GM19193 (cell line): ENCODE measurements around the gene YDJC.

Experiments
- POLR2A ChIP-seq: IDR thresholded peaks from 4 replicates; pipeline ENCODE4 v1.6.1; 2011; ENCODE audit not compliant: insufficient read depth, insufficient read length; ENCODE audit errors: extremely low read depth

Gene YDJC

GRCh38 chr22:21603973-21604372, 25.8 kb downstream of the YDJC start:
- no peak for TF ChIP-seq POLR2A

- no peak for TF ChIP-seq POLR2A
Measured at GRCh38 chr22:21602579-21602978, 27.2 kb downstream of the YDJC start.

- no peak for TF ChIP-seq POLR2A
Measured at GRCh38 chr22:21599053-21599893, 30.5 kb downstream of the YDJC start.

- TF ChIP-seq POLR2A, result no peak
Measured at GRCh38 chr22:21598302-21598701, 31.5 kb downstream of the YDJC start.

- no peak for TF ChIP-seq POLR2A
Measured at GRCh38 chr22:21594865-21595452, 34.9 kb downstream of the YDJC start.

- no peak for TF ChIP-seq POLR2A
Measured at GRCh38 chr22:21593406-21594232, 36.2 kb downstream of the YDJC start.

- TF ChIP-seq POLR2A, result no peak
Measured at GRCh38 chr22:21592422-21592821, 37.4 kb downstream of the YDJC start.

- no peak for TF ChIP-seq POLR2A
Measured at GRCh38 chr22:21591695-21592094, 38.1 kb downstream of the YDJC start.

- no peak for TF ChIP-seq POLR2A
Measured at GRCh38 chr22:21590809-21591641, 38.8 kb downstream of the YDJC start.

- TF ChIP-seq POLR2A, result no peak
Measured at GRCh38 chr22:21589396-21589795, 40.4 kb downstream of the YDJC start.

GRCh38 chr22:21587803-21588611, 41.8 kb downstream of the YDJC start:
- TF ChIP-seq POLR2A, result no peak

- no peak for TF ChIP-seq POLR2A
Measured at GRCh38 chr22:21585389-21585788, 44.4 kb downstream of the YDJC start.

GRCh38 chr22:21582801-21583740, 46.8 kb downstream of the YDJC start:
- no peak for TF ChIP-seq POLR2A
